CD14-positive monocyte (primary cell): ENCODE measurements around the gene CNKSR2. TPM values are rescaled to one million over a fixed set of nuclear protein-coding genes. Genes with fewer than 3 reads are reported as not detected.

Source experiments
- DNase-seq, 3 donors: peaks; one replicate each; pipeline ENCODE4 v3.0.0-alpha.2; 2011 to 2022
- H2AFZ ChIP-seq: 2 replicates; pipeline ENCODE4 v1.6.0; 2012; ENCODE audit warnings: mild to moderate bottlenecking, low read depth, low read length, inconsistent platforms; ENCODE audit not compliant: insufficient read depth, poor library complexity, severe bottlenecking
- H3K27ac ChIP-seq, 2 donors: 1 replicate in 1 of 2; 2 replicates in 1 of 2; pipeline ENCODE4 v1.5.1; 2012 to 2013; ENCODE audit warnings: low read length in 2 of 2, control low read depth in 1 of 2, inconsistent platforms in 1 of 2, low read depth in 1 of 2, mild to moderate bottlenecking in 1 of 2
- H3K27me3 ChIP-seq, 2 donors: one replicate each; pipeline versions ENCODE4 v1.6.0 to v1.6.1; 2011 to 2013; ENCODE audit warnings: low read length in 2 of 2; ENCODE audit not compliant: control insufficient read depth in 2 of 2, insufficient read depth in 2 of 2
- H3K36me3 ChIP-seq, 2 donors: replicated peaks in 1 of 2; 1 replicate in 1 of 2; 2 replicates in 1 of 2; pipeline versions ENCODE4 v1.5.1 to v1.6.1; 2012 to 2013; ENCODE audit warnings: low read length in 2 of 2, control low read depth in 1 of 2, inconsistent platforms in 1 of 2, mild to moderate bottlenecking in 1 of 2; ENCODE audit not compliant: insufficient read depth in 2 of 2, control insufficient read depth in 1 of 2
- H3K4me1 ChIP-seq, 2 donors: 1 replicate in 1 of 2; 2 replicates in 1 of 2; pipeline versions ENCODE4 v1.5.1 to v1.6.1; 2012 to 2013; ENCODE audit warnings: low read length in 2 of 2, control low read depth in 1 of 2, inconsistent platforms in 1 of 2, mild to moderate bottlenecking in 1 of 2, moderate library complexity in 1 of 2; ENCODE audit not compliant: insufficient read depth in 2 of 2, control insufficient read depth in 1 of 2
- H3K4me2 ChIP-seq: replicated peaks from 2 replicates; pipeline ENCODE3; 2012; ENCODE audit warnings: low read length, moderate library complexity, mild to moderate bottlenecking; ENCODE audit not compliant: poor library complexity, severe bottlenecking; ENCODE audit errors: extremely low read depth
- H3K4me3 ChIP-seq, 3 experiments: fragments of 200-600 bp in 1 of 3; sonication (generic) in 1 of 3; replicated peaks in 1 of 3; 1 replicate in 2 of 3; 2 replicates in 1 of 3; pipeline ENCODE4 v1.5.1; 2011 to 2013; ENCODE audit warnings: low read length in 3 of 3, mild to moderate bottlenecking in 3 of 3, control low read depth in 2 of 3, low read depth in 2 of 3, inconsistent platforms in 1 of 3, moderate library complexity in 1 of 3
- H3K79me2 ChIP-seq: 2 replicates; pipeline ENCODE4 v1.6.0; 2012; ENCODE audit warnings: mild to moderate bottlenecking, control low read depth, inconsistent platforms, low read length, moderate library complexity; ENCODE audit not compliant: insufficient read depth
- H3K9ac ChIP-seq: 2 replicates; pipeline ENCODE4 v1.6.0; 2017; ENCODE audit warnings: low read length, mild to moderate bottlenecking; ENCODE audit not compliant: insufficient read depth, poor library complexity, severe bottlenecking
- H3K9me3 ChIP-seq, 2 donors: replicated peaks in 1 of 2; 1 replicate in 1 of 2; 2 replicates in 1 of 2; pipeline versions ENCODE4 v1.5.1 to v1.6.1; 2012 to 2013; ENCODE audit warnings: low read length in 2 of 2, control low read depth in 1 of 2; ENCODE audit not compliant: control insufficient read depth in 1 of 2, insufficient read depth in 1 of 2
- H4K20me1 ChIP-seq: 2 replicates; pipeline ENCODE4 v1.6.0; 2012; ENCODE audit warnings: mild to moderate bottlenecking, low read length, control low read depth, moderate library complexity; ENCODE audit not compliant: insufficient read depth
- H3K27ac Mint-ChIP-seq, 7 donors: one replicate each; pipeline ENCODE4 v1.8.0; 2020; ENCODE audit warnings: mild to moderate bottlenecking in 7 of 7, mixed read lengths in 7 of 7, moderate library complexity in 6 of 7, inconsistent platforms in 2 of 7
- H3K27me3 Mint-ChIP-seq, 3 donors: one replicate each; pipeline ENCODE4 v1.8.0; 2021 to 2022; ENCODE audit warnings: low read depth in 3 of 3, mild to moderate bottlenecking in 3 of 3, mixed read lengths in 3 of 3, moderate library complexity in 3 of 3, inconsistent platforms in 1 of 3
- H3K36me3 Mint-ChIP-seq, 2 donors: one replicate each; pipeline ENCODE4 v1.8.0; 2020; ENCODE audit warnings: mixed read lengths in 2 of 2, inconsistent platforms in 1 of 2, mild to moderate bottlenecking in 1 of 2
- H3K4me1 Mint-ChIP-seq: one replicate; pipeline ENCODE4 v1.8.0; 2020; ENCODE audit warnings: mild to moderate bottlenecking, mixed read lengths
- H3K4me3 Mint-ChIP-seq, 2 donors: one replicate each; pipeline ENCODE4 v1.8.0; 2020; ENCODE audit warnings: mild to moderate bottlenecking in 2 of 2, mixed read lengths in 2 of 2, moderate library complexity in 1 of 2
- H3K9me3 Mint-ChIP-seq, 7 donors: one replicate each; pipeline ENCODE4 v1.8.0; 2020 to 2022; ENCODE audit warnings: mixed read lengths in 7 of 7, mild to moderate bottlenecking in 6 of 7, moderate library complexity in 6 of 7, inconsistent platforms in 2 of 7
- CTCF ChIP-seq: fragments of 200-600 bp; IDR thresholded peaks from one replicate; pipeline ENCODE4 v1.8.0; 2022; ENCODE audit warnings: antibody characterized with exemption, mild to moderate bottlenecking
- WGBS: methylation state at CpG from one replicate; pipeline ENCODE4 v1.1.5; 2013; ENCODE audit warnings: missing lambda C conversion rate; ENCODE audit not compliant: insufficient coverage; 5-methylcytosine and 5-hydroxymethylcytosine counted together
- intact Hi-C, 2 donors: fragments of 100-400 bp; cut with micrococcal nuclease; formaldehyde crosslinking; loops; one replicate each; pipeline versions ENCODE4 v1.15.0 to v1.15.1; 2023
- polyA plus RNA-seq, 3 donors: library from polyadenylated mRNA; depleted of rRNA in 1 of 3; unstranded in 2 of 3; stranded (reverse) in 1 of 3; fragments of 300-500 nt in 2 of 3; fragments of >200 nt in 1 of 3; fragmentation: Illumina TruSeq in 2 of 3; gene quantifications; 1 replicate in 2 of 3; 2 replicates in 1 of 3; pipeline ENCODE4 v1.2.3, GENCODE V29; 2012 to 2021

The CNKSR2 gene
- polyA plus RNA-seq, 3 donors, result 0.12 TPM; not detected in 2

- no peak overlapping the region for H3K4me3 Mint-ChIP-seq
- no peak for TF ChIP-seq CTCF
- Histone ChIP-seq H3K4me1 (no peaks in the 10 kb centered on the region), H2AFZ (no peak overlapping the region), H3K27ac (no peak overlapping the region), H3K9ac (no peak overlapping the region), H3K4me3 (no peak overlapping the region), H3K79me2 (no peaks in the 10 kb centered on the region), H3K9me3 (no peaks in the 10 kb centered on the region), H3K27me3 (no peaks in the 10 kb centered on the region), H3K4me2 (no peak overlapping the region), H3K36me3 (no peaks in the 10 kb centered on the region), H4K20me1 (no peaks in the 10 kb centered on the region)
- no peak overlapping the region for H3K27ac Mint-ChIP-seq
- H3K27me3 Mint-ChIP-seq, result peaks cover 0 to 5% (median 0%) of the 10 kb centered on the region in 3 donors
- H3K9me3 Mint-ChIP-seq, result no peaks in the 10 kb centered on the region
- no peaks in the 10 kb centered on the region for H3K36me3 Mint-ChIP-seq
- DNase-seq, result no peak
- intact Hi-C loops, result no loop called here
- WGBS, result no CpG with 5 or more reads among the region's 2 CpGs
- H3K4me1 Mint-ChIP-seq, result no peaks in the 10 kb centered on the region
Measured at GRCh38 chrX:21476909-21477308, 102.7 kb downstream of the CNKSR2 start.

GRCh38 chrX:21479695-21480270 is 105.6 kb downstream of the CNKSR2 start:
- H3K9me3 Mint-ChIP-seq, result no peaks in the 10 kb centered on the region
- TF ChIP-seq CTCF, result peak; percentile 65
- Histone ChIP-seq H3K4me3 (no peak overlapping the region), H4K20me1 (no peaks in the 10 kb centered on the region), H3K27me3 (no peaks in the 10 kb centered on the region), H3K27ac (no peak overlapping the region), H3K9ac (no peak overlapping the region), H3K36me3 (no peaks in the 10 kb centered on the region), H2AFZ (no peak overlapping the region), H3K4me2 (no peak overlapping the region), H3K4me1 (no peaks in the 10 kb centered on the region), H3K79me2 (no peaks in the 10 kb centered on the region), H3K9me3 (no peaks in the 10 kb centered on the region)
- no peak overlapping the region for H3K4me3 Mint-ChIP-seq
- DNase-seq, result peak; percentile 6 to 16 (median 8)
- H3K4me1 Mint-ChIP-seq, result no peaks in the 10 kb centered on the region
- WGBS, result 0% methylated on average over 1 of the region's 2 CpGs
- peaks cover 0 to 5% (median 0%) of the 10 kb centered on the region in 3 donors for H3K27me3 Mint-ChIP-seq
- no peaks in the 10 kb centered on the region for H3K36me3 Mint-ChIP-seq
- H3K27ac Mint-ChIP-seq, result no peak overlapping the region
- intact Hi-C loops, result no loop called here
